Smooth muscle cell (in vitro differentiated cells): Measurements from ENCODE around the gene OXLD1. TPM values are rescaled to one million over a fixed set of nuclear protein-coding genes. Genes with fewer than 3 reads are reported as not detected.

Experiments used
- DNase-seq: peaks from one replicate; lab custom pipeline; 2025; ENCODE audit not compliant: unreplicated experiment; lab: John Stamatoyannopoulos, UW
- H2AFZ ChIP-seq: fragments of 200-600 bp; sonication (generic); 2 replicates; pipeline ENCODE4 v1.6.0; 2016; ENCODE audit warnings: antibody characterized with exemption, low read depth, mild to moderate bottlenecking
- H3F3A ChIP-seq: fragments of 200-600 bp; sonication (generic); 2 replicates; pipeline ENCODE4 v1.6.0; 2017; ENCODE audit warnings: antibody characterized with exemption, low read depth
- H3K27ac ChIP-seq: fragments of 200-600 bp; sonication (generic); 2 replicates; pipeline ENCODE4 v1.5.1; 2016; ENCODE audit warnings: low read depth, mild to moderate bottlenecking
- H3K27me3 ChIP-seq: fragments of 200-600 bp; sonication (generic); 2 replicates; pipeline ENCODE4 v1.6.1; 2016; ENCODE audit warnings: low read depth, mild to moderate bottlenecking
- H3K36me3 ChIP-seq: fragments of 200-600 bp; sonication (generic); 2 replicates; pipeline ENCODE4 v1.5.1; 2016; ENCODE audit warnings: low read depth
- H3K4me1 ChIP-seq: fragments of 200-600 bp; sonication (generic); 2 replicates; pipeline ENCODE4 v1.5.1; 2016; ENCODE audit warnings: low read depth
- H3K4me2 ChIP-seq: fragments of 200-600 bp; sonication (generic); 2 replicates; pipeline ENCODE4 v1.6.0; 2016; ENCODE audit warnings: mild to moderate bottlenecking
- H3K4me3 ChIP-seq: fragments of 200-600 bp; sonication (generic); 2 replicates; pipeline ENCODE4 v1.5.1; 2016; ENCODE audit warnings: mild to moderate bottlenecking
- H3K79me2 ChIP-seq: fragments of 200-600 bp; sonication (generic); 2 replicates; pipeline ENCODE4 v1.6.0; 2016; ENCODE audit warnings: low read depth, mild to moderate bottlenecking
- H3K9ac ChIP-seq: fragments of 200-600 bp; sonication (generic); 2 replicates; pipeline ENCODE4 v1.6.0; 2016; ENCODE audit warnings: low read depth
- H3K9me3 ChIP-seq: fragments of 200-600 bp; sonication (generic); replicated peaks from 2 replicates; pipeline ENCODE4 v1.5.1; 2016; ENCODE audit warnings: low read depth
- H4K20me1 ChIP-seq: fragments of 200-600 bp; sonication (generic); 2 replicates; pipeline ENCODE4 v1.6.0; 2016; ENCODE audit warnings: low read depth
- WGBS: methylation state at CpG from one replicate; pipeline ENCODE4 v1.1.7; 2016; ENCODE audit warnings: low lambda C conversion rate; 5-methylcytosine and 5-hydroxymethylcytosine counted together
- polyA plus RNA-seq: library from polyadenylated mRNA; unstranded; fragments of >200 nt; fragmentation: Nextera tagmentation; extraction: Ambion mirVana; gene quantifications from 2 replicates; pipeline ENCODE4 v1.2.1, GENCODE V29; 2016
- total RNA-seq: library from RNA; depleted of rRNA; stranded (reverse); fragments of >200 nt; gene quantifications from 2 replicates; pipeline ENCODE4 v1.2.3, GENCODE V29; 2014
- TF ChIP-seq, protein P1 (sequence below): fragments of 200-600 bp; sonication (generic); IDR thresholded peaks from 2 replicates; pipeline ENCODE4 v1.5.1; 2017; ENCODE audit warnings: borderline replicate concordance, mild to moderate bottlenecking, antibody characterized with exemption; ENCODE audit not compliant: insufficient read depth, poor library complexity, severe bottlenecking

The OXLD1 gene
- total and polyA plus RNA-seq, 2 experiments from 2014 or later, result 13.0 to 32.3 TPM

DNA sequence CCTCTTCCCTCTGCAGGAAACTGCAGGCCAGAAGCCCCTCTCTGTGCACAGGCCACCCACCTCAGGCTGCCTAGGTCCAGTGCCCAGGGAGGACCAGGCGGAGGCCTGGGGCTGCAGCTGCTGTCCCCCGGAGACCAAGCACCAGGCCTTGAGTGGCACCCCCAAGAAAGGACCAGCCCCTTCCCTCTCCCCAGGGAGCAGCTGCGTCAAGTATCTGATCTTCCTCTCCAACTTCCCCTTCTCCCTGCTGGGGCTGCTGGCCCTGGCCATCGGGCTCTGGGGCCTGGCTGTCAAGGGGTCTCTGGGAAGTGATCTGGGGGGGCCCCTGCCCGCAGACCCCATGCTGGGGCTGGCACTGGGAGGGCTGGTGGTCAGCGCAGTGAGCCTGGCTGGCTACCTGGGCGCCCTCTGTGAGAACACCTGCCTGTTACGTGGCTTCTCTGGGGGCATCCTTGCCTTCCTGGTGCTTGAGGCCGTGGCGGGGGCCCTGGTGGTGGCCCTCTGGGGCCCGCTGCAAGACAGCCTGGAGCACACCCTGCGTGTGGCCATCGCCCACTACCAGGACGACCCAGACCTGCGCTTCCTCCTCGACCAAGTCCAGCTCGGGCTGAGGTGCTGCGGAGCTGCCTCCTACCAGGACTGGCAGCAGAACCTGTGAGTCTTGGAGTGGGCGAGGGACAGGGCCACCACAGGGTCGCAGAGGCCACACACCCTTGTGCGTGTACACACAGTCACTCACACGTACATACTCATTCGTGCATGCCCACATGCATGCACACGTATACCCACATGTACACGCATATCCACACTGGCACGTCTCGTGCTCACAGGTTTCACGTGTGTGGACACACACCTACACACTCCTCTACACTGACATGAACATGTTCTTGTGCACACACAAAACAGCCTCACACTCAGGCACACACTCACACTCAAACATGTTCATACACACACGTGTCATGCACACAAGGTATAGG is 21.1 kb downstream of the OXLD1 start:
- H3K4me3 ChIP-seq, result no peak overlapping the region
- no peak overlapping the region for H3K9ac ChIP-seq
- H3K4me2 ChIP-seq, result no peak overlapping the region
- H3K36me3 ChIP-seq, result no peaks in the 10 kb centered on the region
- H3K9me3 ChIP-seq, result no peaks in the 10 kb centered on the region
- no peaks in the 10 kb centered on the region for H3K79me2 ChIP-seq
- peaks cover 20% of the 10 kb centered on the region for H3K27me3 ChIP-seq
- no peak overlapping the region for H3K27ac ChIP-seq
- no peaks in the 10 kb centered on the region for H3F3A ChIP-seq
- no peak overlapping the region for H2AFZ ChIP-seq
- peaks cover 7% of the 10 kb centered on the region for H3K4me1 ChIP-seq
- TF ChIP-seq, protein P1, sequence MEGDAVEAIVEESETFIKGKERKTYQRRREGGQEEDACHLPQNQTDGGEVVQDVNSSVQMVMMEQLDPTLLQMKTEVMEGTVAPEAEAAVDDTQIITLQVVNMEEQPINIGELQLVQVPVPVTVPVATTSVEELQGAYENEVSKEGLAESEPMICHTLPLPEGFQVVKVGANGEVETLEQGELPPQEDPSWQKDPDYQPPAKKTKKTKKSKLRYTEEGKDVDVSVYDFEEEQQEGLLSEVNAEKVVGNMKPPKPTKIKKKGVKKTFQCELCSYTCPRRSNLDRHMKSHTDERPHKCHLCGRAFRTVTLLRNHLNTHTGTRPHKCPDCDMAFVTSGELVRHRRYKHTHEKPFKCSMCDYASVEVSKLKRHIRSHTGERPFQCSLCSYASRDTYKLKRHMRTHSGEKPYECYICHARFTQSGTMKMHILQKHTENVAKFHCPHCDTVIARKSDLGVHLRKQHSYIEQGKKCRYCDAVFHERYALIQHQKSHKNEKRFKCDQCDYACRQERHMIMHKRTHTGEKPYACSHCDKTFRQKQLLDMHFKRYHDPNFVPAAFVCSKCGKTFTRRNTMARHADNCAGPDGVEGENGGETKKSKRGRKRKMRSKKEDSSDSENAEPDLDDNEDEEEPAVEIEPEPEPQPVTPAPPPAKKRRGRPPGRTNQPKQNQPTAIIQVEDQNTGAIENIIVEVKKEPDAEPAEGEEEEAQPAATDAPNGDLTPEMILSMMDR, result no peak
- no peaks in the 10 kb centered on the region for H4K20me1 ChIP-seq
- no peak for DNase-seq
- 92% methylated on average over 28 of the region's 29 CpGs for WGBS

DNA sequence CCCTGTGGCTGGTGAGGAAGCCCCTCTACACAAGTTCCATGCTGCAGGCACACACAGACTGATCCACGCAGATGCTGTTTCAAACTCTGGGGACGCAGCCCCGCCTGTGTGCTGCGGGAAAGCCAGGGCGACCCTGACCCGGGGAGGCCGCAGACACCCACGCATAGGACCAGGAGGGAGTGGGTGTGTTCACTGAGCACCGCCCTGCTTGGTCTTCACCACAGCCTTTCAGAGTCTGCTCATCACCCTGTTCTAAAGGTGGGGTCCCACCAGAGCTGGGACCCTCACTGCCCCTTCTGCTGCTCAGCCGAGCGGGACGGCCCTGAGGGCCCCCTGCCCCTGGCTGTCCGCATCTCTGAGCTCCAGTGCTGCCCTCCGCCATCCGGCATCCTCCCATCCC is 21.9 kb downstream of the OXLD1 start:
- Histone ChIP-seq H3K4me1 (peaks cover 7% of the 10 kb centered on the region), H3K27ac (no peak overlapping the region), H4K20me1 (no peaks in the 10 kb centered on the region), H3K36me3 (no peaks in the 10 kb centered on the region), H3F3A (no peaks in the 10 kb centered on the region), H3K9me3 (no peaks in the 10 kb centered on the region), H3K9ac (no peak overlapping the region), H3K79me2 (no peaks in the 10 kb centered on the region), H2AFZ (no peak overlapping the region), H3K4me2 (no peak overlapping the region), H3K27me3 (peaks cover 20% of the 10 kb centered on the region), H3K4me3 (no peak overlapping the region)
- WGBS, result 93% methylated on average over 15 of the region's 15 CpGs
- DNase-seq, result no peak
- TF ChIP-seq, protein P1, result no peak

DNA sequence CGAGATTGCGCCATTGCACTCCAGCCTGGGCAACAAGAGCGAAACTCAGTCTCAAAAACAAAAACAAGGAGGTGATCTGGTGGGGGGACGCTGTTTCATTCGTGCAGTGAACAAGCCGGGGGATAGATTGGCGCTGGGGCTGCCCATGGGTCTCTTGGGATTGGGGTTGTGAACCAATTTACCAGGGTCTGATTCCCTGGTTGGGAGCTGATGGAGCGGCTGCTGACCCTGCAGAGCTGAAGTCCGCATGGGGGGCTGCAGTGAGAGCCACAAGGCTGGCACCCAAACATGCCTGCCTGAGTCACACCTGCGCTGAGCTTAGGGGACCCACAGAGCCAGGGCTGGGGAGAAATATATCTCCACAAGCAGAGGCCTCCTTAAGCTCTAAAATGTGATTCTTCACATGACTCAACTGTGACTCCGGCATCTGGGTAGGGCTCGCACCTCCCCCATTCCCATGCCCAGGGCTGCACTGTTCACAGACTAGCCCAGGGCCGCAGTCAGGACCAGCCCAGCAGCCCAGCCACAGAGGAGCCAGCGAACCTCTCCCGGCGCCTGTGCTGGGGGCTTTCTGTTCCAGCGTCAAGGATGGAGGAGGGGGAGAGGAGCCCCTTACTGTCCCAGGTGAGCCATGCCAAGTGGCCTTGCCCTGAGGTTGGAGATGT is 24.4 kb downstream of the OXLD1 start:
- WGBS, result 63% methylated on average over 17 of the region's 17 CpGs
- H3K4me2 ChIP-seq, result peak overlapping the region; percentile 75
- peak overlapping the region; percentile 22 for H3K9ac ChIP-seq
- no peaks in the 10 kb centered on the region for H4K20me1 ChIP-seq
- H3F3A ChIP-seq, result no peaks in the 10 kb centered on the region
- H2AFZ ChIP-seq, result peak overlapping the region; percentile 77
- H3K79me2 ChIP-seq, result no peaks in the 10 kb centered on the region
- no peaks in the 10 kb centered on the region for H3K9me3 ChIP-seq
- peak; percentile 10 for DNase-seq
- peaks cover 3% of the 10 kb centered on the region for H3K27me3 ChIP-seq
- no peaks in the 10 kb centered on the region for H3K36me3 ChIP-seq
- H3K4me3 ChIP-seq, result no peak overlapping the region
- H3K27ac ChIP-seq, result peak overlapping the region; percentile 53
- TF ChIP-seq, protein P1, result no peak
- H3K4me1 ChIP-seq, result peaks cover 7% of the 10 kb centered on the region
